Measurements from ENCODE around the gene LCN9.

Gene LCN9

GRCh38 chr9:135696446-135696845, 33.3 kb downstream of the LCN9 start:
- no peak for DNase-seq

- DNase-seq: no peak
Measured at GRCh38 chr9:135697226-135697625, 34.1 kb downstream of the LCN9 start.

GRCh38 chr9:135698236-135698635, 35.1 kb downstream of the LCN9 start:
- no peak for DNase-seq

GRCh38 chr9:135698767-135699166, 35.7 kb downstream of the LCN9 start:
- no peak for DNase-seq

GRCh38 chr9:135699440-135699839, 36.3 kb downstream of the LCN9 start, which contains the start of gene SOHLH1:
Gene SOHLH1 (minus strand): TSS chr9:135699481. CDS start chr9:135699467, 14 bp downstream.
- DNase-seq: no peak

- no peak for DNase-seq
Measured at GRCh38 chr9:135700525-135700924, 37.4 kb downstream of the LCN9 start.

GRCh38 chr9:135701067-135701958, 38.2 kb downstream of the LCN9 start:
- no peak for DNase-seq

- DNase-seq: peak in 23 of 56 donors; percentile 4 to 64 (median 21)
Measured at GRCh38 chr9:135701959-135702721, 39.0 kb downstream of the LCN9 start, which contains the start of gene KCNT1. Gene KCNT1 (plus strand): TSS chr9:135702185. CDS start chr9:135702259, 74 bp downstream.

GRCh38 chr9:135703726-135704125, 40.6 kb downstream of the LCN9 start:
- DNase-seq: no peak

- no peak for DNase-seq
Measured at GRCh38 chr9:135704483-135704882, 41.4 kb downstream of the LCN9 start.

GRCh38 chr9:135705376-135705775, 42.3 kb downstream of the LCN9 start:
- no peak for DNase-seq

- no peak for DNase-seq
Measured at GRCh38 chr9:135706288-135706687, 43.2 kb downstream of the LCN9 start.

- DNase-seq: peak in 6 of 56 donors; percentile 9 to 32 (median 12)
Measured at GRCh38 chr9:135707252-135708138, 44.4 kb downstream of the LCN9 start.

- DNase-seq: no peak
Measured at GRCh38 chr9:135708164-135708563, 45.1 kb downstream of the LCN9 start.

GRCh38 chr9:135711391-135711790, 48.3 kb downstream of the LCN9 start:
- DNase-seq: no peak

- DNase-seq: no peak
Measured at GRCh38 chr9:135711881-135712280, 48.8 kb downstream of the LCN9 start.

- no peak for DNase-seq
Measured at GRCh38 chr9:135712613-135713295, 49.6 kb downstream of the LCN9 start.

- DNase-seq: no peak
Measured at GRCh38 chr9:135714242-135715055, 51.3 kb downstream of the LCN9 start.

- DNase-seq: peak in 4 of 56 donors; percentile 9 to 21 (median 16)
Measured at GRCh38 chr9:135715056-135715595, 52.0 kb downstream of the LCN9 start.

Measured in amygdala (tissue), 56 donors.